Trophoblast cell (in vitro differentiated cells and primary cell): ENCODE results near the gene CHI3L1.

Experiments used
- DNase-seq, 2 donors: peaks; one replicate each; pipeline ENCODE4 v3.0.0-alpha.2; 2016
- H2AFZ ChIP-seq: 2 replicates; pipeline ENCODE4 v1.6.1; 2013; ENCODE audit warnings: low read length, moderate library complexity, mild to moderate bottlenecking; ENCODE audit not compliant: insufficient read depth, poor library complexity
- H2AK5ac ChIP-seq: 2 replicates; pipeline ENCODE4 v1.6.1; 2013; ENCODE audit warnings: mild to moderate bottlenecking, low read length
- H2BK120ac ChIP-seq: 2 replicates; pipeline ENCODE4 v1.6.1; 2013; ENCODE audit warnings: low read length, mild to moderate bottlenecking, moderate library complexity; ENCODE audit not compliant: insufficient read depth, poor library complexity
- H2BK12ac ChIP-seq: 2 replicates; pipeline ENCODE4 v1.6.1; 2013; ENCODE audit warnings: mild to moderate bottlenecking, low read length, moderate library complexity
- H2BK5ac ChIP-seq: 2 replicates; pipeline ENCODE4 v1.6.1; 2013; ENCODE audit warnings: low read length, low read depth, moderate library complexity, mild to moderate bottlenecking; ENCODE audit not compliant: poor library complexity
- H3K14ac ChIP-seq: 2 replicates; pipeline ENCODE4 v1.6.1; 2013; ENCODE audit warnings: mild to moderate bottlenecking, low read length
- H3K18ac ChIP-seq: 2 replicates; pipeline ENCODE4 v1.6.1; 2013; ENCODE audit warnings: mild to moderate bottlenecking, low read length
- H3K23ac ChIP-seq: 2 replicates; pipeline ENCODE4 v1.6.1; 2013; ENCODE audit warnings: low read length
- H3K27ac ChIP-seq: 2 replicates; pipeline ENCODE4 v1.5.1; 2013; ENCODE audit warnings: low read depth, mild to moderate bottlenecking, inconsistent platforms, low read length, moderate library complexity
- H3K27me3 ChIP-seq: 2 replicates; pipeline ENCODE4 v1.6.1; 2013; ENCODE audit warnings: inconsistent platforms, mild to moderate bottlenecking, low read length, moderate library complexity; ENCODE audit not compliant: insufficient read depth
- H3K36me3 ChIP-seq, 2 experiments: 1 replicate in 1 of 2; 2 replicates in 1 of 2; pipeline ENCODE4 v1.6.1; 2013; ENCODE audit warnings: low read length in 2 of 2, mild to moderate bottlenecking in 2 of 2, moderate library complexity in 1 of 2; ENCODE audit not compliant: insufficient read depth in 2 of 2, control insufficient read depth in 1 of 2
- H3K4ac ChIP-seq: 2 replicates; pipeline ENCODE4 v1.6.1; 2013; ENCODE audit warnings: low read depth, mild to moderate bottlenecking, low read length, moderate library complexity
- H3K4me1 ChIP-seq, 2 experiments: 1 replicate in 1 of 2; 2 replicates in 1 of 2; pipeline ENCODE4 v1.6.1; 2013; ENCODE audit warnings: low read length in 2 of 2, mild to moderate bottlenecking in 2 of 2, moderate library complexity in 1 of 2; ENCODE audit not compliant: insufficient read depth in 2 of 2, control insufficient read depth in 1 of 2
- H3K4me2 ChIP-seq: 2 replicates; pipeline ENCODE4 v1.6.1; 2013; ENCODE audit warnings: inconsistent platforms, mild to moderate bottlenecking, low read length, moderate library complexity
- H3K4me3 ChIP-seq: 2 replicates; pipeline ENCODE4 v1.5.1; 2013; ENCODE audit warnings: mild to moderate bottlenecking, low read depth, low read length, inconsistent platforms
- H3K79me1 ChIP-seq: one replicate; pipeline ENCODE4 v1.6.1; 2013; ENCODE audit warnings: low read length
- H3K79me2 ChIP-seq: 2 replicates; pipeline ENCODE4 v1.6.1; 2013; ENCODE audit warnings: low read length, mild to moderate bottlenecking; ENCODE audit not compliant: control insufficient read depth, insufficient read depth, poor library complexity
- H3K9ac ChIP-seq: 2 replicates; pipeline ENCODE4 v1.6.1; 2013; ENCODE audit warnings: mild to moderate bottlenecking, low read length
- H3K9me3 ChIP-seq: 2 replicates; pipeline ENCODE4 v1.6.1; 2013; ENCODE audit warnings: low read depth, mild to moderate bottlenecking, control low read depth, inconsistent platforms, low read length; ENCODE audit not compliant: insufficient read depth
- H4K12ac ChIP-seq: 2 replicates; pipeline ENCODE4 v1.6.1; 2013; ENCODE audit warnings: low read depth, mild to moderate bottlenecking, low read length, moderate library complexity
- H4K8ac ChIP-seq: 2 replicates; pipeline ENCODE4 v1.6.1; 2013; ENCODE audit warnings: low read depth, mild to moderate bottlenecking, low read length, moderate library complexity
- H4K91ac ChIP-seq: one replicate; pipeline ENCODE4 v1.6.1; 2013; ENCODE audit warnings: low read depth, mild to moderate bottlenecking, low read length, moderate library complexity
- WGBS: extraction: QIAGEN DNeasy Blood & Tissue Kit; methylation state at CpG from one replicate; pipeline ENCODE4 v1.1.7; 2013; ENCODE audit warnings: missing lambda C conversion rate; ENCODE audit not compliant: insufficient read length, insufficient coverage; ENCODE audit errors: extremely low coverage; 5-methylcytosine and 5-hydroxymethylcytosine counted together

The CHI3L1 gene

GRCh38 chr1:203215573-203215972 is 29.1 kb upstream of the CHI3L1 start:
- Histone ChIP-seq H3K4me2 (no peak overlapping the region), H3K9ac (no peak overlapping the region), H3K27me3 (no peaks in the 10 kb centered on the region), H4K91ac (no peak overlapping the region), H3K18ac (no peak overlapping the region), H2AFZ (no peak overlapping the region), H3K23ac (no peak overlapping the region), H2AK5ac (no peak overlapping the region), H2BK120ac (no peak overlapping the region), H3K9me3 (no peaks in the 10 kb centered on the region), H2BK5ac (no peak overlapping the region), H4K12ac (no peak overlapping the region), H2BK12ac (no peak overlapping the region), H3K79me1 (no peaks in the 10 kb centered on the region), H4K8ac (no peak overlapping the region), H3K79me2 (no peaks in the 10 kb centered on the region), H3K4me1 (no peaks in the 10 kb centered on the region), H3K36me3 (no peaks in the 10 kb centered on the region), H3K4me3 (no peak overlapping the region), H3K4ac (no peak overlapping the region), H3K27ac (no peak overlapping the region), H3K14ac (no peak overlapping the region)
- DNase-seq: no peak
- WGBS: no CpG with 5 or more reads among the region's 9 CpGs

DNA sequence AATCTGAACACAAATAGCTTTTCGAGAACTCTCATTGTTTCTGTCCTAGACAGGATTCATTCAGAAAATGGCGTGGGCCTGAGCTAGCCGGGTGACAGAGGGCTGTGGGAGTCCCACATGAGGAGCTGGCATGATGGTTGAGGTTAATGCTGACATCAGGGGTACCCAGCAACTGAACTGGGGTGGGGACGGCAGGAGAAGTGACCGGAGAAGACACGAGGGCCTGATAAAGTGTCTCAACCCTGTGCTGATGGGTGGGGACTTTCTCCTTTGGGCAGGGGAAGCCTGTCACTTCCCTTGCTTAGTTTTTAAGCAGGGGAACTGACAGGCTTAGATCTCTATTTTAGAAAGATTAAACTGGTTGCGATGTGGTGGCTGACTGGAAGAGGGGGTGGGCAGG is 28.4 kb upstream of the CHI3L1 start:
- H3K4me3 ChIP-seq: no peak overlapping the region
- no peak overlapping the region for H2BK5ac ChIP-seq
- no peak overlapping the region for H4K91ac ChIP-seq
- no peak overlapping the region for H3K14ac ChIP-seq
- H3K9me3 ChIP-seq: no peaks in the 10 kb centered on the region
- H3K9ac ChIP-seq: no peak overlapping the region
- no peak overlapping the region for H4K12ac ChIP-seq
- no peak overlapping the region for H2BK120ac ChIP-seq
- no peaks in the 10 kb centered on the region for H3K36me3 ChIP-seq
- WGBS: no CpG with 5 or more reads among the region's 7 CpGs
- DNase-seq: no peak
- H3K27me3 ChIP-seq: no peaks in the 10 kb centered on the region
- no peak overlapping the region for H3K4ac ChIP-seq
- H4K8ac ChIP-seq: no peak overlapping the region
- no peaks in the 10 kb centered on the region for H3K79me2 ChIP-seq
- no peak overlapping the region for H2AK5ac ChIP-seq
- H3K18ac ChIP-seq: no peak overlapping the region
- no peak overlapping the region for H3K23ac ChIP-seq
- no peak overlapping the region for H2BK12ac ChIP-seq
- H3K79me1 ChIP-seq: no peaks in the 10 kb centered on the region
- H3K27ac ChIP-seq: no peak overlapping the region
- no peak overlapping the region for H2AFZ ChIP-seq
- H3K4me2 ChIP-seq: no peak overlapping the region
- no peaks in the 10 kb centered on the region for H3K4me1 ChIP-seq

DNA sequence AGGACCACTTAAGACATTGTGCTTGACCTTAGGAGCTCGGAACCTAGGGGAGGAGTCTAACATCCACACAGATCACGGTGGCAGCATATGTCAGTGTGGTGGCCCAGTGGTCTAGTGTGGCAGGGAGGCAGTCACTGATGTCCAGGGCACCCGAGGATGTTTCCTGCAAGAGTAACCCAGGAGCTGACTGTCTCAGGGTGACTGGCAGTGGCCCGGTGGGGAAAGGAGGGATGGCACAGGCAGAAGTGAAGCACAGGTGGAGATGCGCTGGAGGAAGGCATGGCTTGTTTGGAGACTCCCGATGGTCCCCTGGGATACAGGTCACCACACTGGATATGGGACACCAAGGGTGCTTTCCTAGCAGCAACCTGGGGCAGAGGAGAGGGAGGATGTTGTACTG is 26.6 kb upstream of the CHI3L1 start:
- H3K27ac ChIP-seq: no peak overlapping the region
- no peak overlapping the region for H2BK120ac ChIP-seq
- H3K9me3 ChIP-seq: no peaks in the 10 kb centered on the region
- no peak overlapping the region for H4K91ac ChIP-seq
- H3K14ac ChIP-seq: no peak overlapping the region
- no peak overlapping the region for H4K12ac ChIP-seq
- H3K79me2 ChIP-seq: no peaks in the 10 kb centered on the region
- H3K23ac ChIP-seq: no peak overlapping the region
- no peaks in the 10 kb centered on the region for H3K4me1 ChIP-seq
- no peak overlapping the region for H3K9ac ChIP-seq
- no peak overlapping the region for H4K8ac ChIP-seq
- no peak overlapping the region for H3K18ac ChIP-seq
- no peak overlapping the region for H3K4me3 ChIP-seq
- H2AFZ ChIP-seq: no peak overlapping the region
- no peak overlapping the region for H2BK5ac ChIP-seq
- no peaks in the 10 kb centered on the region for H3K27me3 ChIP-seq
- H3K4ac ChIP-seq: no peak overlapping the region
- no peak overlapping the region for H2BK12ac ChIP-seq
- H3K4me2 ChIP-seq: no peak overlapping the region
- no peaks in the 10 kb centered on the region for H3K79me1 ChIP-seq
- WGBS: no CpG with 5 or more reads among the region's 6 CpGs
- no peak overlapping the region for H2AK5ac ChIP-seq
- H3K36me3 ChIP-seq: no peaks in the 10 kb centered on the region
- DNase-seq: no peak

GRCh38 chr1:203211812-203212211 is 25.3 kb upstream of the CHI3L1 start:
- no peak overlapping the region for H2BK12ac ChIP-seq
- H4K8ac ChIP-seq: no peak overlapping the region
- no peaks in the 10 kb centered on the region for H3K36me3 ChIP-seq
- no peak overlapping the region for H2AFZ ChIP-seq
- no peak overlapping the region for H2BK5ac ChIP-seq
- no peaks in the 10 kb centered on the region for H3K9me3 ChIP-seq
- H3K79me2 ChIP-seq: no peaks in the 10 kb centered on the region
- no peak overlapping the region for H3K23ac ChIP-seq
- H2AK5ac ChIP-seq: no peak overlapping the region
- no peak overlapping the region for H3K4me3 ChIP-seq
- H3K79me1 ChIP-seq: no peaks in the 10 kb centered on the region
- WGBS: no CpG with 5 or more reads among the region's 3 CpGs
- no peak overlapping the region for H3K27ac ChIP-seq
- no peak overlapping the region for H3K4me2 ChIP-seq
- H2BK120ac ChIP-seq: no peak overlapping the region
- no peak overlapping the region for H4K91ac ChIP-seq
- H3K4ac ChIP-seq: no peak overlapping the region
- H3K14ac ChIP-seq: no peak overlapping the region
- H4K12ac ChIP-seq: no peak overlapping the region
- no peak overlapping the region for H3K9ac ChIP-seq
- no peak overlapping the region for H3K18ac ChIP-seq
- no peak for DNase-seq
- no peaks in the 10 kb centered on the region for H3K27me3 ChIP-seq
- no peaks in the 10 kb centered on the region for H3K4me1 ChIP-seq

GRCh38 chr1:203210988-203211387 is 24.5 kb upstream of the CHI3L1 start:
- DNase-seq: no peak
- Histone ChIP-seq H2AFZ (no peak overlapping the region), H3K4ac (no peak overlapping the region), H3K4me1 (peaks cover 0 to 2% of the 10 kb centered on the region in 2 experiments), H2BK120ac (no peak overlapping the region), H3K9ac (no peak overlapping the region), H3K27ac (no peak overlapping the region), H3K79me1 (no peaks in the 10 kb centered on the region), H3K79me2 (no peaks in the 10 kb centered on the region), H3K14ac (no peak overlapping the region), H2BK5ac (no peak overlapping the region), H4K91ac (no peak overlapping the region), H4K12ac (no peak overlapping the region), H3K27me3 (no peaks in the 10 kb centered on the region), H2BK12ac (no peak overlapping the region), H3K18ac (no peak overlapping the region), H2AK5ac (no peak overlapping the region), H3K4me2 (no peak overlapping the region), H3K4me3 (no peak overlapping the region), H3K9me3 (no peaks in the 10 kb centered on the region), H3K23ac (no peak overlapping the region), H4K8ac (no peak overlapping the region), H3K36me3 (no peaks in the 10 kb centered on the region)
